GM13977 (cell line): Measurements from ENCODE around the gene GBE1.

Source experiments
- DNase-seq: peaks from one replicate; pipeline ENCODE4 v3.0.0; 2012; ENCODE audit warnings: low spot score
- in situ Hi-C: fragments of 300-500 bp; cut with MboI; formaldehyde crosslinking; loops from one replicate; pipeline ENCODE4 v1.12.0; 2022; ENCODE audit warnings: low sequenced_read_pairs, low pct_unique_long_range_greater_than_20kb, mixed read lengths, inconsistent platforms; ENCODE audit not compliant: unreplicated experiment
- TF ChIP-seq, protein P1 (sequence below): IDR thresholded peaks from 2 replicates; pipeline ENCODE4 v1.5.1; 2012; ENCODE audit warnings: mild to moderate bottlenecking, control low read depth; ENCODE audit not compliant: insufficient read depth; ENCODE audit errors: extremely low read depth, missing control alignments

GBE1 gene

DNA sequence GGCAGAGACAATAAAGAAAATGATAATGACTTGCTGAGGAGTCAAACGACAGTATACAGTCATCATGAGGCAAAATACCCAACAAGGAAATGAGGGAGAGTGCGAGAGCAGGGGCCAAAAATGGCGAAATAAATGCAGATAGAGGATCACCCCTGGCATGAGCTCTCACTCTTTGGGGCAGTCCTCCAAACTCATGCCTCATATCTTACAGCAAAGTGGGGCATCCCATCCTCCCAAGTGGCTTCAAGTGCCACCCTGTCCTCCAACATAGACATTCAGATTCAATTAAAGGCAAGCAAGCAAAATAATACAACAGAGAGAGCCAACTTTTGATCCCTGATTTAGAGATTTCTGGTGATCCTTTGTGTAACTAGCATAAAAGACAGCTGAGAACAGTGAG is 278.4 kb downstream of the GBE1 start:
- TF ChIP-seq, protein P1, sequence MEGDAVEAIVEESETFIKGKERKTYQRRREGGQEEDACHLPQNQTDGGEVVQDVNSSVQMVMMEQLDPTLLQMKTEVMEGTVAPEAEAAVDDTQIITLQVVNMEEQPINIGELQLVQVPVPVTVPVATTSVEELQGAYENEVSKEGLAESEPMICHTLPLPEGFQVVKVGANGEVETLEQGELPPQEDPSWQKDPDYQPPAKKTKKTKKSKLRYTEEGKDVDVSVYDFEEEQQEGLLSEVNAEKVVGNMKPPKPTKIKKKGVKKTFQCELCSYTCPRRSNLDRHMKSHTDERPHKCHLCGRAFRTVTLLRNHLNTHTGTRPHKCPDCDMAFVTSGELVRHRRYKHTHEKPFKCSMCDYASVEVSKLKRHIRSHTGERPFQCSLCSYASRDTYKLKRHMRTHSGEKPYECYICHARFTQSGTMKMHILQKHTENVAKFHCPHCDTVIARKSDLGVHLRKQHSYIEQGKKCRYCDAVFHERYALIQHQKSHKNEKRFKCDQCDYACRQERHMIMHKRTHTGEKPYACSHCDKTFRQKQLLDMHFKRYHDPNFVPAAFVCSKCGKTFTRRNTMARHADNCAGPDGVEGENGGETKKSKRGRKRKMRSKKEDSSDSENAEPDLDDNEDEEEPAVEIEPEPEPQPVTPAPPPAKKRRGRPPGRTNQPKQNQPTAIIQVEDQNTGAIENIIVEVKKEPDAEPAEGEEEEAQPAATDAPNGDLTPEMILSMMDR: no peak
- DNase-seq: no peak
- in situ Hi-C loops: no loop called here

DNA sequence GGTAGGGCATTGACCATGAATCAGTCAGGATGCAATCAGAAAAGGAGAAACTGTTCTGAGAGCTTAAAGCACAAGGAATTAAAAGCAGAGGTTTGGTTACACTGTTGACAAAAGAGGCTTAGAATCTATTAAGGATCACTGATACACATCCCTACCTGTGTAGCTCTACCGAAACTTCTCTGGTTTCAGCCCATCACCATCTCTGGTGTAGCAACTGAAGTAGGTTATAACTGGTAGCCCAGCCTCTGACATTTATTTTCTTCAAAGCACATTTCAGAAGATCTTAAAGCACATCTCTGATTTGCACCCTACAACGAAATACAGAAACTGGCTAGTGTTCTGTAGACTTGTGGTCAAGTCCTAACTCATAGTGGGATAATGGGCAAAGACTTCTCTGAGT is 283.7 kb downstream of the GBE1 start:
- DNase-seq: no peak
- in situ Hi-C loops: no loop called here
- TF ChIP-seq, protein P1: no peak

DNA sequence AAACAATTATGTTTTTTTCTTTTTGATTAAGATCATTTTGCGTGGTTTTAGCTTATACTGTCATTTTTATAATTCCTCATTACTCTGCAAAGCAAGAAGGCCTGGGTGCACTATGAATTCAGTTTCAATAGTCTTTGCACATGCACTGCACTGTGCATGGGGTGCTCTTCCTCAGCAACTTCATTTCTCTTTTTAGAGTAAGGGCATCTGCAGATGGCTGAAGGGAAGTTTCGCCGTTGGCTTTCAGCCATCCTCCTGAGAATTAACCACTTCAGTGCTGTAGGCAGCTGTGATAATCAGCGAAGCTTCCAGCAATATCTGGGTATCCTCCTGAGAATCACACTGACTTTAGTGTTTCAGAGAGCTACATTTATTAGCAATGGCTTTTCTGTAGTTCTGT is 284.8 kb downstream of the GBE1 start:
- DNase-seq: no peak
- TF ChIP-seq, protein P1: no peak
- in situ Hi-C loops: no loop called here

DNA sequence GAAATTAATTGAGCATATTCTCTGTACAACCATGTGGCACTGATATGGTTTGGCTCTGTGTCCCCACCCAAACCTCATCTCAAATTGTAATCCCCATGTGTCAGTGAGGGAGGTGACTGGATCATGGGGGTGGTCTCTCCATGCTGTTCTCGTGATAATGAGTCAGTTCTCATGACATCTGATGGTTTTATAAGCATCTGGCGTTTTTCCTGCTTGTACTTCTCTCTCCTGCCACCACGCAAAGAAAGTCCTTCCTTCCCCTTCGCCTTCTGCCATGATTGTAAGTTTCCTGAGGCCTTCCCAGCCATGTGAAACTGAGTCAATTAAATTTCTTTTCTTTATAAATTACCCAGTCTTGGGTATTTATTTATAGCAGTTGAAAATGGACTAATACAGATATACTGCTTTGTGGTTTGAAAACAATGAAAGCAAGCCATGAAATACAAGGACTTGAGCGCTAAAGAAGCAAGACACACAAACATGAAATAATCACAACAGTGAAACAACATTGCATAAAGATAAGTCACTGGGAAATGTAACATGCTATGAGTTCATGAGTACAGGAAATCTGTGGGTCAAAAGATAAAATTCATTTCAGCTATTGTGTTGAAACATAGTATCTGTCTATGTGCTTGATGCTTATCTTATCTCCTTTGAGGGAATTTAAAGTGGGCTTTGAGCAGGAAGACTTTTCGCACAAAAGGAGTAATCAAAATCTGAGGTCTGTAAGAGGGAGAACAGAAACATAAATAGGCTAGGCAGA is 288.7 kb downstream of the GBE1 start:
- TF ChIP-seq, protein P1: no peak

DNA sequence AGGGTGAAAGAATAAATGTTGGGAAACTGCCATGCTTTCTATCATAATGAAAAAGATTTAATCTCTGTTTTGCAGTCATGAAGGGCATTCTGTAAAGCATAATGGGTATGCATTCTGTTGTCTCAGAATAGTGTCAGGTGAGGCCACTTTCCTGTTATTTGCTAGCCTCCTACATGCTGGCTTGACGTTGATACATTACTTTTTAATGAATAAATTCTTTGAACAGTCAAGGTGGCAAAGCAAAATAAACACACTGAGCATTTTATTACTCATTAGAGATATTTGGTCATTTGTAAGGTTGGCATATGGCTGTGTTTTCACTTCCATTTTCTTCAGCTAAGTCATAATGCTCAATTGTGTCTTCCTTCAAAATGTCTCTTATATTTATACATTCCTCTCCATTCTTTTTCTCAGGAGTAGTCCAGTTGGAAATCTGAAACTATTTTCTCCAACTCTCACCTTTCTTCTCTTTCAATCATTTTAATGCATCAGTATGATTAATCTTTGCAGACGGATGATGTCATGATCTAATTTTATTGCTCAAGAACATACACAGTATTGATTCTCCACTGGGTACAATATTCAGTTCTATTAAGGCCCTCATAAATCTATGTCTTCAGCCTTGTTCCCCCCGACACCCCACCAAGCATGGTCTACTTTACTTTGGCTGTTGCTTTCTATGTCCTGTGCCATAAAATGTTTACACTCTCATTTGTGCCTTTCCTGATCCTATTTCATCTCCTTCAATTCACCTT is 290.7 kb downstream of the GBE1 start:
- no peak for DNase-seq
- TF ChIP-seq, protein P1: no peak
- in situ Hi-C loops: no loop called here

More for the DNA sequence above, 288.7 kb downstream of the GBE1 start:
- DNase-seq: no peak
- in situ Hi-C loops: no loop called here

DNA sequence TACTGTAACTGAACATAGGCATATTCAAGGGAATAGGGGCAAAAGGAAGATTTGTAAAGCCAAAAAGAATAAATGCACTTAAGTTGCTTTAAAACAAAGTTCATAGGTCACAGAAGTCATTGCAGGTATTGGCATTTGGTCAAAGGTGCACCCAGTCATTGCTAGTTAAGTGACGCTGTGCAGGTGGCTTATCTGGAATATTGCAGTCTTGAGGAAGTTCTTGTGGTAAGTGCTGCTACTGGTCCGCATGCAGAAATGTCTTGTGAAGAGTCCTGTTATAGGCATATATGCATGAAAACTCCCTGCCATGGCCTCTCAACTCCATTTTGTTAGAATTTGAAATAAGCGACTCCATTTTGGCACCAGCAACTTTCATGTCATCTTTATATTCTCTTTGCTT is 293.1 kb downstream of the GBE1 start:
- TF ChIP-seq, protein P1: no peak
- no peak for DNase-seq
- in situ Hi-C loops: no loop called here
